ENCODE data around the gene CCDC27. TPM values are rescaled to one million over a fixed set of nuclear protein-coding genes. Genes with fewer than 3 reads are reported as not detected.

Gene CCDC27
- polyA plus RNA-seq, 3 donors, result not detected

DNA sequence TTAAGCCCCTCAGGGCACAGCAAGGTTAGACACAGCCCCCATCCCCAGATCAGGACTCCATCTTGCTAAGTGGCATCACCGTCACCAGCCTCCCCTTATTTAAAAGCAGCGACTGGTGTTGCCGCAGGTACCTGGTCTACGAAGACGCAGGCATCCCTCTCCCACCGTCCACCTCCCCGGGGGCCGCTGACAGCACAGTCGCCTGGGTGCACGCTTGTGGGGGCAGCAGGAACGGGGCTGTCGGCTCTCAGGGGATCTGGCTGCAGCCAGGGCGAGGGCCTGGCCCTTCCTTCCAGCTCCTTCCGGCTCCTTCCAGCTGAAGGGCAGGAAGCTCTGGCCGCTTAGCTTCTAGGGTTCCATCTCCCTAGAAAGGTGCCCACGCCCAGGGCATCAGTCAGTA is 17.6 kb upstream of the CCDC27 start:
- Mint-ChIP-seq H3K27me3 (ENCODE audit: low read depth in 3 of 3) (peaks cover 2 to 8% (median 2%) of the 10 kb centered on the region in 3 donors), H3K4me3 (no peak overlapping the region), H3K27ac (no peak overlapping the region), H3K36me3 (peaks cover 15 to 20% of the 10 kb centered on the region in 2 donors), H3K4me1 (no peaks in the 10 kb centered on the region), H3K9me3 (no peaks in the 10 kb centered on the region)
- no peaks in the 10 kb centered on the region for H3K4me1 ChIP-seq (ENCODE audit: control insufficient read depth in 1 of 2, insufficient read depth in 2 of 2, low read length in 2 of 2)
- intact Hi-C loops (cut with micrococcal nuclease), result no loop called here
- TF ChIP-seq CTCF (IDR thresholded peaks at IDR 0.05), result no peak
- no peak overlapping the region for H3K27ac ChIP-seq (ENCODE audit: low read depth in 1 of 2, low read length in 2 of 2)
- H3K9me3 ChIP-seq (replicated peaks in 1 of 2; ENCODE audit: control insufficient read depth in 1 of 2, insufficient read depth in 1 of 2, low read length in 2 of 2), result no peaks in the 10 kb centered on the region
- H3K27me3 ChIP-seq (ENCODE audit: control insufficient read depth in 2 of 2, insufficient read depth in 2 of 2, low read length in 2 of 2), result no peaks in the 10 kb centered on the region
- H4K20me1 ChIP-seq (ENCODE audit: insufficient read depth, low read length), result no peaks in the 10 kb centered on the region
- WGBS (ENCODE audit: insufficient coverage), result 95% methylated on average over 16 of the region's 16 CpGs
- H3K79me2 ChIP-seq (ENCODE audit: insufficient read depth, low read length), result no peaks in the 10 kb centered on the region
- H3K4me2 ChIP-seq (replicated peaks; ENCODE audit: extremely low read depth, low read length, poor library complexity, severe bottlenecking), result no peak overlapping the region
- no peak overlapping the region for H3K9ac ChIP-seq (ENCODE audit: insufficient read depth, low read length, poor library complexity, severe bottlenecking)
- no peak overlapping the region for H3K4me3 ChIP-seq (replicated peaks in 1 of 3; ENCODE audit: low read depth in 2 of 3, low read length in 3 of 3)
- H2AFZ ChIP-seq (ENCODE audit: insufficient read depth, low read depth, low read length, poor library complexity, severe bottlenecking), result no peak overlapping the region
- peaks cover 7 to 31% of the 10 kb centered on the region in 2 donors for H3K36me3 ChIP-seq (replicated peaks in 1 of 2; ENCODE audit: control insufficient read depth in 1 of 2, insufficient read depth in 2 of 2, low read length in 2 of 2)
- DNase-seq, result no peak

DNA sequence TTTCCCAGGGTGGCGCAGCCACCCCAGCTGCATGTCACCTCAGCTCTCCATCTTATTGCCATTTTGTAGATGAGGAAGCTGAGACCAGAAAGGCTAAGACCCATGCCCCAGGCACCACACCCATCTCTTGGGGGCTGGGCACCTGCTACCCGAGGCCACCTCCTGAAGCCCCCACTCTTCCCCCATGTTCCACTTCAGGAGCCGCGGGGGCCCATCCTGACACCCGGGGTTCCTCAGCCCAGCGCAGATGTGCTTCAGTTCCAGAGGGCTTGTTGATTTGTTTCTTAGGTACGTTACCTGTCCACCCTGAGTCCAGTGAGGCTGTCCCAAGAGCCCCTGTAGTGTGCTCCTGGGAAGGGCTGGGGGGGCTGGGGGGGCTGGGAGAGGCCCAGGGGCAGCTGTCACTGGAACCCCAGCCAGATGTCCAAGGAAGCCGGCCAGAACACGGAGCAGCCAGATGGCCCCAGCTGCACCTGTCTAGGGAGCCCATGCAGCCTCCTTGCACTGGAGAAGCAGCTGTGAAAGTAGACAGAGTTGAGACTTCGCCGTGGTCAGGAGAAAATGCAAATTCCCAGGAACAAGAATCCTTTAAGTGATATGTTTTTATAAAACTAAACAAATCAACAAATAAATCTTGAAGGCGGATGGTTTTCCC is 17.1 kb upstream of the CCDC27 start:
- H3K9me3 Mint-ChIP-seq, result no peaks in the 10 kb centered on the region
- H3K36me3 ChIP-seq (replicated peaks in 1 of 2; ENCODE audit: control insufficient read depth in 1 of 2, insufficient read depth in 2 of 2, low read length in 2 of 2), result peaks cover 7 to 36% of the 10 kb centered on the region in 2 donors
- DNase-seq, result no peak
- no peak for TF ChIP-seq CTCF (IDR thresholded peaks at IDR 0.05)
- peaks cover 15 to 20% of the 10 kb centered on the region in 2 donors for H3K36me3 Mint-ChIP-seq
- H3K4me1 Mint-ChIP-seq, result no peaks in the 10 kb centered on the region
- no peaks in the 10 kb centered on the region for H3K9me3 ChIP-seq (replicated peaks in 1 of 2; ENCODE audit: control insufficient read depth in 1 of 2, insufficient read depth in 1 of 2, low read length in 2 of 2)
- intact Hi-C loops (cut with micrococcal nuclease), result no loop called here
- no peaks in the 10 kb centered on the region for H4K20me1 ChIP-seq (ENCODE audit: insufficient read depth, low read length)
- H3K4me3 Mint-ChIP-seq, result no peak overlapping the region
- H3K4me2 ChIP-seq (replicated peaks; ENCODE audit: extremely low read depth, low read length, poor library complexity, severe bottlenecking), result no peak overlapping the region
- H3K27ac ChIP-seq (ENCODE audit: low read depth in 1 of 2, low read length in 2 of 2), result no peak overlapping the region
- H3K9ac ChIP-seq (ENCODE audit: insufficient read depth, low read length, poor library complexity, severe bottlenecking), result no peak overlapping the region
- no peak overlapping the region for H2AFZ ChIP-seq (ENCODE audit: insufficient read depth, low read depth, low read length, poor library complexity, severe bottlenecking)
- H3K27ac Mint-ChIP-seq, result no peak overlapping the region
- no peak overlapping the region for H3K4me3 ChIP-seq (replicated peaks in 1 of 3; ENCODE audit: low read depth in 2 of 3, low read length in 3 of 3)
- H3K79me2 ChIP-seq (ENCODE audit: insufficient read depth, low read length), result no peaks in the 10 kb centered on the region
- WGBS (ENCODE audit: insufficient coverage), result 95% methylated on average over 4 of the region's 12 CpGs
- no peaks in the 10 kb centered on the region for H3K27me3 ChIP-seq (ENCODE audit: control insufficient read depth in 2 of 2, insufficient read depth in 2 of 2, low read length in 2 of 2)
- peaks cover 2 to 8% (median 2%) of the 10 kb centered on the region in 3 donors for H3K27me3 Mint-ChIP-seq (ENCODE audit: low read depth in 3 of 3)
- no peaks in the 10 kb centered on the region for H3K4me1 ChIP-seq (ENCODE audit: control insufficient read depth in 1 of 2, insufficient read depth in 2 of 2, low read length in 2 of 2)
